ENCODE results near the gene EPHA10.

Gene EPHA10

GRCh38 chr1:37699147-37699546 is 65.8 kb downstream of the EPHA10 start:
- no peak overlapping the region for H3K4me3 ChIP-seq (ENCODE audit: control insufficient read depth, low read depth, low read length)
- no peak for DNase-seq (ENCODE audit: low read depth)
- TF ChIP-seq, protein P1, sequence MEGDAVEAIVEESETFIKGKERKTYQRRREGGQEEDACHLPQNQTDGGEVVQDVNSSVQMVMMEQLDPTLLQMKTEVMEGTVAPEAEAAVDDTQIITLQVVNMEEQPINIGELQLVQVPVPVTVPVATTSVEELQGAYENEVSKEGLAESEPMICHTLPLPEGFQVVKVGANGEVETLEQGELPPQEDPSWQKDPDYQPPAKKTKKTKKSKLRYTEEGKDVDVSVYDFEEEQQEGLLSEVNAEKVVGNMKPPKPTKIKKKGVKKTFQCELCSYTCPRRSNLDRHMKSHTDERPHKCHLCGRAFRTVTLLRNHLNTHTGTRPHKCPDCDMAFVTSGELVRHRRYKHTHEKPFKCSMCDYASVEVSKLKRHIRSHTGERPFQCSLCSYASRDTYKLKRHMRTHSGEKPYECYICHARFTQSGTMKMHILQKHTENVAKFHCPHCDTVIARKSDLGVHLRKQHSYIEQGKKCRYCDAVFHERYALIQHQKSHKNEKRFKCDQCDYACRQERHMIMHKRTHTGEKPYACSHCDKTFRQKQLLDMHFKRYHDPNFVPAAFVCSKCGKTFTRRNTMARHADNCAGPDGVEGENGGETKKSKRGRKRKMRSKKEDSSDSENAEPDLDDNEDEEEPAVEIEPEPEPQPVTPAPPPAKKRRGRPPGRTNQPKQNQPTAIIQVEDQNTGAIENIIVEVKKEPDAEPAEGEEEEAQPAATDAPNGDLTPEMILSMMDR (IDR thresholded peaks at IDR 0.05; ENCODE audit: control insufficient read depth, insufficient read depth, low read depth, low read length, missing control alignments) = no peak

DNA sequence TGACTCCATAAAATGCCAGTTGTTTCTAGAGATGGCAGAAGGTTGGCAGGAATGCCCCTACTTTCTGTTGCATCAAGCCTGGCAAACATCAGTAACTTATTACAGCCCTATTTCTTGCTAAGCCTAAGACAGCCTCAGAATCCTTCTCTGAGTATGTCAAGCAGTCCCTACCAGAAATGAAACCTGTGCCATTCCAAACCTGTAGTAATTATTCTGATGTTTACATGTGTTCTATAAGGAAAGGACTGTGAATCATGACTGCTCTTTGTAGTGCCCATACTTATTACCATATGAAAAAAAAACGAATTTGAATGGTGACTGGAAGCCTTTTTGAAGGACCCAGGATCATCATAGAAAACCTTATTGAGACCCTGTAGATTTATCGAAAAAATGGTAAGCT is 67.2 kb downstream of the EPHA10 start:
- TF ChIP-seq, protein P1 (IDR thresholded peaks at IDR 0.05; ENCODE audit: control insufficient read depth, insufficient read depth, low read depth, low read length, missing control alignments) = no peak

GRCh38 chr1:37697090-37697489 is 67.8 kb downstream of the EPHA10 start:
- H3K4me3 ChIP-seq (ENCODE audit: control insufficient read depth, low read depth, low read length) = no peak overlapping the region
- TF ChIP-seq, protein P1 (IDR thresholded peaks at IDR 0.05; ENCODE audit: control insufficient read depth, insufficient read depth, low read depth, low read length, missing control alignments) = no peak
- no peak for DNase-seq (ENCODE audit: low read depth)

More for the DNA sequence above, 67.2 kb downstream of the EPHA10 start:
- no peak for DNase-seq (ENCODE audit: low read depth)
- no peak overlapping the region for H3K4me3 ChIP-seq (ENCODE audit: control insufficient read depth, low read depth, low read length)

GRCh38 chr1:37692834-37693175 is 72.1 kb downstream of the EPHA10 start:
- no peak for DNase-seq (ENCODE audit: low read depth)
- TF ChIP-seq, protein P1 (IDR thresholded peaks at IDR 0.05; ENCODE audit: control insufficient read depth, insufficient read depth, low read depth, low read length, missing control alignments) = no peak
- peak overlapping the region; percentile 99 for H3K4me3 ChIP-seq (ENCODE audit: control insufficient read depth, low read depth, low read length)

GRCh38 chr1:37692078-37692833 is 72.7 kb downstream of the EPHA10 start, which contains the start of gene CDCA8:
CDCA8 (plus strand) TSS chr1:37692516; CDS start chr1:37692691, 175 bp downstream.
- TF ChIP-seq, protein P1 (IDR thresholded peaks at IDR 0.05; ENCODE audit: control insufficient read depth, insufficient read depth, low read depth, low read length, missing control alignments) = peak; percentile 72
- peak within 1 kb of the TSS; percentile 99 for H3K4me3 ChIP-seq (ENCODE audit: control insufficient read depth, low read depth, low read length)
- DNase-seq (ENCODE audit: low read depth) = peak; percentile 88

GRCh38 chr1:37691497-37692077 is 73.3 kb downstream of the EPHA10 start:
- TF ChIP-seq, protein P1 (IDR thresholded peaks at IDR 0.05; ENCODE audit: control insufficient read depth, insufficient read depth, low read depth, low read length, missing control alignments) = no peak
- no peak for DNase-seq (ENCODE audit: low read depth)
- H3K4me3 ChIP-seq (ENCODE audit: control insufficient read depth, low read depth, low read length) = peak overlapping the region; percentile 99
